Activated T-cell treated with anti-CD3 and anti-CD28 coated beads, Interleukin-2, amount 50 U/mL, for 72 hours (primary cell): ENCODE results near the gene PAPSS2. TPM values are rescaled to one million over a fixed set of nuclear protein-coding genes. Genes with fewer than 3 reads are reported as not detected.
"Not testable (repeated sequence)": the region's sequence is repeated elsewhere in the genome, so short reads cannot be mapped to it uniquely, and the experiment has no call there.

Source experiments
- ATAC-seq, 2 donors: fragments of 150-1000 bp; cut with Tn5 transposase; replicated peaks in 1 of 2; 2 replicates each; pipeline ENCODE4 v1.10.0; 2021; ENCODE audit warnings: moderate library complexity in 2 of 2, mild to moderate bottlenecking in 1 of 2
- DNase-seq, 2 donors: peaks; one replicate each; pipeline ENCODE4 v3.0.0; 2021 to 2022; ENCODE audit warnings: mixed read lengths in 1 of 2
- H3K27ac Mint-ChIP-seq: one replicate; pipeline ENCODE4 v1.8.0; 2022; ENCODE audit warnings: mild to moderate bottlenecking, moderate library complexity, mixed read lengths
- H3K27me3 Mint-ChIP-seq: one replicate; pipeline ENCODE4 v1.8.0; 2022; ENCODE audit warnings: low read depth, mixed read lengths
- H3K36me3 Mint-ChIP-seq, 2 donors: one replicate each; pipeline ENCODE4 v1.8.0; 2022; ENCODE audit warnings: mixed read lengths in 2 of 2, mild to moderate bottlenecking in 1 of 2; ENCODE audit not compliant: insufficient read depth in 2 of 2
- H3K4me1 Mint-ChIP-seq: one replicate; pipeline ENCODE4 v1.8.0; 2022; ENCODE audit warnings: low read depth, mixed read lengths
- H3K4me3 Mint-ChIP-seq, 2 donors: one replicate each; pipeline ENCODE4 v1.8.0; 2022; ENCODE audit warnings: mild to moderate bottlenecking in 2 of 2, mixed read lengths in 2 of 2, moderate library complexity in 2 of 2
- H3K9me3 Mint-ChIP-seq, 2 donors: one replicate each; pipeline ENCODE4 v1.8.0; 2022; ENCODE audit warnings: mixed read lengths in 2 of 2
- total RNA-seq, 2 donors: library from RNA; stranded (reverse); gene quantifications; one replicate each; pipeline ENCODE4 v1.2.3, GENCODE V29; 2022

Gene PAPSS2
- total RNA-seq: under 1 TPM; 0.53 to 0.69 TPM

DNA sequence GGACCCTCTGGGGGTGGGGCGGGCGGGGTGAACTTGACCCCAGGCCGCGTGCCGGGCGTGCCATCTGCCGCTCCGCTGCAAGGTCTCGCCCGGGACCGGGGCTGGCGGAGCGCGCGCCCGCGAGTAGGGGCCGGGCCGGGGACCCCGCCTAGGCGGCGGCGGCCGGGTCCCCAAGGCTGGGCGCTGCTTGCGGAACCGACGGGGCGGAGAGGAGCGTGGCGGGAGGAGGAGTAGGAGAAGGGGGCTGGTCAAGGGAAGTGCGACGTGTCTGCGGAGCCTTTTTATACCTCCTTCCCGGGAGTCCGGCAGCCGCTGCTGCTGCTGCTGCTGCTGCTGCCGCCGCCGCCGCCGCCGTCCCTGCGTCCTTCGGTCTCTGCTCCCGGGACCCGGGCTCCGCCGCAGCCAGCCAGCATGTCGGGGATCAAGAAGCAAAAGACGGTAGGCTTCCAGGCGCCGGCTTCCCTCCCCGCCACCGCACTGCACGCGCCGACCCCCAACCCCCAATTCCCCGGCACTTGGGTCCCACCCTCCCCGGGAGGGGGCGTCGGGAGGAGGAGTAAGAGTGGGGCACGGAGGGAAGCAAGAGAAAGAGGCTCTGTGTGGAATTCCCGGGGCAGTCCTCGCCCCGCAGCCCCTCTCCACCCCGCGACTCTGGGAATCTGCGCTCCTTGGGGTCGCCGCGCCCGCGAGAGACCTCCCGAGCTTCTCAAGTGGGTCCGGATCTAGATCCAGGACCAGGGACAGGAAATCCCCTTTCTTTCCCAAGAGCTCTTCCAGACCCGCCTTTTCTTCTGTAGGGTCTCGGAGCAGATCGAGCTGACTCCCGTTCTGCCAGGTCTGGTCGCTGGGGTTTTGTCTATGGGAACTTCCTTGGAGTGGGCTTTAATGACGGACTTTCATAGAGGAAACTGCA, at the start of gene PAPSS2:
Gene PAPSS2 (plus strand): TSS at position 308 of the 913 bp plus-strand sequence. CDS start 104 bp downstream, at position 412.
- ATAC-seq: peak; percentile 68 to 76
- peak within 1 kb of the TSS; percentile 86 to 87 for H3K4me3 Mint-ChIP-seq
- no peak within 1 kb of the TSS for H3K27ac Mint-ChIP-seq
- H3K9me3 Mint-ChIP-seq: no peaks in the 10 kb centered on the region
- H3K4me1 Mint-ChIP-seq: peaks cover 17% of the 10 kb centered on the region
- DNase-seq: peak; percentile 36 to 37
- H3K36me3 Mint-ChIP-seq: no peaks in the 10 kb centered on the region
- peaks cover 60% of the 10 kb centered on the region for H3K27me3 Mint-ChIP-seq

DNA sequence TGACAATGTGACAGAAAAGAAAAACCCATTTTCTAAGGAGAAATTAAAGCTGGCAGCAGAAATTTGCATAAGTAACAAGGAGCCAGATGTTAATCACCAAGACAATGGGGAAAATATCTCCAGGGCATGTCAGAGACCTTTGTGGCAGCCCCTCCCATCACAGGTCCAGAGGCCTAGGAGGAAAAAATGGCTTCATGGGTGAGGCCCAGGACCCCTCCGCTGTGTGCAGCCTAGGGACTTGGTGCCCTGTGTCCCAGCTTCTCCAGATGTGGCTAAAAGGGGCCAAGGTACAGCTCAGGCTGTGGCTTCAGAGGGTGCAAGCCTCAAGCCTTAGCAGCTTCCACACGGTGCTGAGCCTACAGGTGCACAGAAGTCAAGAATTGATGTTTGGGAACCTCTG, 48.3 kb upstream of the PAPSS2 start:
- H3K27ac Mint-ChIP-seq, ATAC-seq, DNase-seq, H3K27me3 Mint-ChIP-seq, H3K36me3 Mint-ChIP-seq, H3K9me3 Mint-ChIP-seq, H3K4me1 Mint-ChIP-seq, H3K4me3 Mint-ChIP-seq: not testable (repeated sequence)

DNA sequence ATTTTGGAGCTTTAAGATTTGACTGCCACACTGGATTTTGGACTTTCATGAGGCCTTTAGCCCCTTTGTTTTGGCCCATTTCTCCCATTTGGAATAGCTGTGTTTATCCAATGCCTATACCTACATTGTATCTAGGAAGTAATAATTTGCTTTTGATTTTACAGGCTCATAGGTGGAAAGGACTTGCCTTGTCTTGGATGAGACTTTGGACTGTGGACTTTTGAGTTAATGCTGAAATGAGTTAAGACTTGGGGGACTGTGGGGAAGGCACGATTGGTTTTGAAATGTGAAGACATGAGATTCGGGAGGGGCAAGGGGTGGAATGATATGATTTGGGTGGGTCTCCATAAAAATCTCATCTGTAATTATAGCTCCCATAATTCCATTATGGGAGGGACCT, 47.6 kb upstream of the PAPSS2 start:
- Mint-ChIP-seq H3K4me3 (no peak overlapping the region), H3K27me3 (peaks cover 4% of the 10 kb centered on the region), H3K9me3 (peaks cover 4 to 5% of the 10 kb centered on the region in 2 donors), H3K27ac (no peak overlapping the region), H3K4me1 (no peaks in the 10 kb centered on the region), H3K36me3 (peaks cover 1 to 2% of the 10 kb centered on the region in 2 donors)
- ATAC-seq (no peak), DNase-seq (no peak)

DNA sequence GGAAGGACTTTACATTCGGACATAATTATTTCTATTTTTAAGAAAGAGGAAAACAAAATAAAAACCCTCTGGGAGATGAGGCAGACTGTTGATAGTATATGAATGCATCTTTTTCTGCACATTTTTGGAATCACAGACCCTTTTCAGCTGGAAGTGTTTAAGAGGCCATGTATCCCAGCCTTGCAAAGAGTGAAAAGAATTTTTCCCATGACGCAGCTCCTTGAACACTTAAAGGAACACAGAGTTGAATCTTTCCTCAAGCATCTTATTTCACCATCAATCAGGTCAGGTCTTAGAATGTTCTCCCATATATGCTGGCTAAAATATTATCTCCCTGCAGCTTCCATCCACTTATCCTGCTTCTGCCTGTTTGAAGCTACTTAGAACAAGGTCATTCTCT, 45.9 kb upstream of the PAPSS2 start:
- DNase-seq (no peak), ATAC-seq (no peak)
- peaks cover 1 to 2% of the 10 kb centered on the region in 2 donors for H3K36me3 Mint-ChIP-seq
- no peak overlapping the region for H3K27ac Mint-ChIP-seq
- H3K4me1 Mint-ChIP-seq: no peaks in the 10 kb centered on the region
- peaks cover 4 to 5% of the 10 kb centered on the region in 2 donors for H3K9me3 Mint-ChIP-seq
- peaks cover 16% of the 10 kb centered on the region for H3K27me3 Mint-ChIP-seq
- no peak overlapping the region for H3K4me3 Mint-ChIP-seq

DNA sequence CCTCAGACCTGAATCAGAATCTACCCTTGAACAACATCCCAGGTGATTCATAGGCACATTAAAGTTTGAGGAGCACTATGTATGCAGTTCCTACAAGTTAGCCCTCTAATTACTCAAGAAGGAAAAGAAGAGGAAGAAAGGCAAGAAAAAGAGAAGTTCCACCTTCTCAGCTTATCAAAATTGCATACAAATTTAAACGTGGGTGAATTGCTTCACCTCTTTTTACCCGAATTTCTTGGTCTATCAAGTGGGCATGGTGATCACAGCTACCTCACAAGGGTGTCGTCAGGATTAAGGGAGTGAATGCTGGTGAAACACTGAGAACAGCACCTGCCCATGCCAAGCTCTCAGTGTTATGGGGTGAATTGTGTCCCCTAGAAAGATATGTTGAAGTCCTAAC, 43.8 kb upstream of the PAPSS2 start:
- Mint-ChIP-seq H3K4me1 (no peaks in the 10 kb centered on the region), H3K36me3 (peaks cover 1 to 2% of the 10 kb centered on the region in 2 donors), H3K27me3 (peaks cover 29% of the 10 kb centered on the region), H3K4me3 (no peak overlapping the region), H3K27ac (no peak overlapping the region), H3K9me3 (peaks cover 2 to 4% of the 10 kb centered on the region in 2 donors)
- ATAC-seq (no peak), DNase-seq (no peak)

DNA sequence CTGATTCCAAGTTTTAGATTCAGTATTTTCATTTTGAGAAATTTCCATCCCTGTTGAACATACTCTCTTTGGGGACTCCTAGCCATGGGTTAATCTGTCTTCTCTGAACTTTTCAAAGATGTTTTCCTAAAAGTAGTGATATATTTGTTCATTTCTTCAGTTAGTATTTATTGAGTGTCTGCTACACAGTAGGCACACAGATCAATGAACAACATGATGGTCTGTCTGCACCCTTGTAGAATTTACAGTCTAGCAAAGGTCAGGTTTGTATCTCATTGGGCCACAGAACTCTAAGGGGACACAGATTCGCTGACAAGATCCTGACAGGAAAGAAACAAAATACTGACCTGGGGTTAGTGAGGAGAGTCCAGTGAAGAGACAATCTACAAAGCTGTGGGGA, 42.2 kb upstream of the PAPSS2 start:
- no peak for DNase-seq
- H3K36me3 Mint-ChIP-seq: no peaks in the 10 kb centered on the region
- no peak overlapping the region for H3K4me3 Mint-ChIP-seq
- no peaks in the 10 kb centered on the region for H3K4me1 Mint-ChIP-seq
- peaks cover 33% of the 10 kb centered on the region for H3K27me3 Mint-ChIP-seq
- no peaks in the 10 kb centered on the region for H3K9me3 Mint-ChIP-seq
- H3K27ac Mint-ChIP-seq: no peak overlapping the region
- ATAC-seq: no peak

DNA sequence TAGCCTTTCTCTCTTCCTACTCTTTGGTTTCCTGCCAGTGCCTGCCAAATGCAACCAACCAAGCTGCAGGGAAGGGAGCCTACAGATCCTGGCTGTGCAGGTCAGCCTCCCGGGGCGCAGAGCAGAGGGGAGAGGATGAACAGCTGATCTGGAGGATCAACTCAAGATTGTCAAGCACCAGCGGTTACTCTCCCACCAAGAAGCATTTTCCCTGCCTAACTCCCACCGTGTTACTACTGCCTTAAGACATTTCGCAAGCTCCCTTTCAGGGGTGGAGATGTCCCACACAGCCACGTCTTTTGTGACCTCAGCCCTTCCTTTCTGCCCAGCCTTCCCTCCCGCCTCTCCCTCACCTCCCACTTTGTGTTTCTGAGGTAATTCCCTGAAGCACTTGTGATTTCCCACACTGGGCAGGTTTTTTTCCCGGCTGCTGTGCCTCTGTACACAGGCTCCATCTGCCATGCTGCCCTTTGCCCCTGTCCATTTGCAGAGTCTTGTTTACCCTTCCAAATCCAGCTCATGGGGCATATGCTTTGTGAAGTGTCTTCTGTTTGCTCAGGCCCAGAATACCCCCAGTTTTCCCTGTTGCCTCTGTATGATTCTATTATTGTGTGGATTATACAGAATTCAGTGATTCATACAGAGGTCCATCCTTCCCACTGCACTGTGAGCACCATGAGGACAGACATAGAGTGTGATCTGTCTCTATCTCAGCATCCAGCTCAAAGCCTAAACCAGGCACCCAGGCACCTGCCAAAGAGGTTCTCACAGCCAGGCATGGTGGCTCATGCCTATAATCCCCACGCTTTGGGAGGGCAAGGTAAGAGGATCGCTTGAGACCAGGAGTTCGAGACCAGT, 40.9 kb upstream of the PAPSS2 start:
- ATAC-seq (no peak), DNase-seq (no peak)
- Mint-ChIP-seq H3K27me3 (peaks cover 33% of the 10 kb centered on the region), H3K4me1 (no peaks in the 10 kb centered on the region), H3K36me3 (no peaks in the 10 kb centered on the region), H3K4me3 (no peak overlapping the region), H3K27ac (no peak overlapping the region), H3K9me3 (no peaks in the 10 kb centered on the region)

DNA sequence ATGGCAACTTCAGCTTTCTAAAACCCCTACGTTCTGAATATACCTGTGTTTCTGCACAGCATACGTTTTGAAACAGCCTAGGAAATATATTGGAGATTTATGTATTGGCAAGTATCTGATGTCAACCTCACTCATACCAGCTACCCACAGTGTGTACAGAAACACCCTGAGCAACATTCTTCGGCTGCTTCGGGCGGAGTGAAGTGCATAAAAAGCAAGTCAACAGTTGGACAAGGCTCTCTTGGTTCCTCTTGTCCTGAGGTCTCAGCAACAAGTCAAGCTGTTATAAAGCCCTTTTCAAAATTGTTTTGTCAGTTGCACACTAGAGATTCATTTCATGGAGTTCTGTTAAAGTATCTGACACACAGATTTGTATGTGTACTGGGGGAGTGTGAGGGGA, 40.0 kb upstream of the PAPSS2 start:
- Mint-ChIP-seq H3K4me1 (no peaks in the 10 kb centered on the region), H3K4me3 (no peak overlapping the region), H3K36me3 (no peaks in the 10 kb centered on the region), H3K9me3 (no peaks in the 10 kb centered on the region), H3K27ac (no peak overlapping the region), H3K27me3 (peaks cover 33% of the 10 kb centered on the region)
- DNase-seq (no peak), ATAC-seq (no peak)

DNA sequence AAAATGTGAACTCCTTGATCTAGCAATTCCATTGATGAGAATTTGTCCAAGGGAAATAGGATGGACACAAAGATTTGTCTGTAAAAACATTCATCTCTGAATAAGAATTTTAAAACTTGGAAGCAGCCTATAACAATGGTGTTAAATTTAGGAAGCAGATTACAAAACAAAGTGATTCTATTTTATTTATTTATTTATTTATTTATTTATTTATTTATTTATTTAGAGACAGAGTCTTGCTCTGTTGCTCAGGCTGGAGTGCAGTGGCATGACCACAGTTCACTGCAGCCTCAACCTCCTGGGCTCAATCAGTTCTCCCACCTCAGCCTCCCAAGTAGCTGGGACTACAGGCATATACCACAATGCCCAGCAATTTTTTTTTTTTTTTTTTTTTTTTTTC, 38.2 kb upstream of the PAPSS2 start:
- ATAC-seq, H3K9me3 Mint-ChIP-seq, H3K27ac Mint-ChIP-seq, H3K4me1 Mint-ChIP-seq, H3K4me3 Mint-ChIP-seq, DNase-seq, H3K36me3 Mint-ChIP-seq: not testable (repeated sequence)
- peaks cover 33% of the 10 kb centered on the region for H3K27me3 Mint-ChIP-seq

DNA sequence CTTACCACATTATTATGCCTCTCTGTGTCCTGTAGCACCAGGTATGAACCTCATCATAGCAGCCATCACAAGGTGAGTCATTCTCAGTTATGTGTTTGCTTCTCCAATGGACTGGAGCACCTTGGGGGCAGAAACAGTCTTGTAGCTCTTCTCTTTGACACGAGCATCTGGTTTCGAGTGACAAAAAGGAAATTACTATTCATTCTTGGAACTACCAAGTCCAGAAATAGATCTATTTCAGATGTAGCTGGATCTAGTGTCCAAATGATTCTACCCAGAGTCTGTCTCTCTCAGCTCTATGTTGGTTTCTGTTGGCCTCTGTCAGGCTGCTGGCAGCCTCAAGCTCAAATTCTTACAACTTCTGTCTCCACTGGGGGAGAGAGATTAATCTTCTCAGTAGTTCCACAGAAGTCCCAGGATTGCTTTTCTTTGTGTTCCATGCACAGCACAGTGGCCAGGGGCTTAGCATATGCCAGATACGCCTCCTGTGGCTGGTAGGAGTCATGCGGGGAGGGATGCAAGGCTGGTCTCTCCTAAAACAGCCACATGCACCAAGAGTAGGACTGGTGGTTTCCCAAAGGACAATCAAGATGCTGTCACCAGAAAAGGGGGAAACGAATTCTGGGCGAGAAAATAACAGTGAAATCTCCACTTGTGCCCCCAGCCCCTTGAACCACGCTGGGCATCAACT, 37.2 kb upstream of the PAPSS2 start:
- no peak overlapping the region for H3K4me3 Mint-ChIP-seq
- H3K36me3 Mint-ChIP-seq: no peaks in the 10 kb centered on the region
- H3K27me3 Mint-ChIP-seq: peaks cover 26% of the 10 kb centered on the region
- no peaks in the 10 kb centered on the region for H3K4me1 Mint-ChIP-seq
- no peak for ATAC-seq
- H3K27ac Mint-ChIP-seq: no peak overlapping the region
- DNase-seq: no peak
- no peaks in the 10 kb centered on the region for H3K9me3 Mint-ChIP-seq

DNA sequence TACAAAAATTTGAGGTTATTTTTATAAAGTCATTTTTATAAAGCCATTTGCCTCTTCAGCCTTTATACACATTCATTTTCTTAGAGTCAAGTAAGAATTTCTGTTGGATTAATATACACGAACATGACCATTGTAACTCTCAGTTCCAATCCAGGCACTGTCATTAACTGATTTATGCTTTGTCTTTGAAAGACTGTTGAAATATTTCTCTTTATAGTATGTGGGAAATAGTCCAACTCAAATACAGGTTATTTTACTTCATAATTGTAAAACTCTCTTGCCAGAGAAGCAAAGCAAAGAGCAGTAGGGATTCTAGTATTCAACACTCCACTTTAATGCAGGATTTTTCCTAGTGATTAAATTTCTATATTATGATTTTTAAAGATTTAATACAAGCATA, 36.5 kb upstream of the PAPSS2 start:
- H3K4me1 Mint-ChIP-seq: no peaks in the 10 kb centered on the region
- no peak for DNase-seq
- H3K9me3 Mint-ChIP-seq: no peaks in the 10 kb centered on the region
- no peaks in the 10 kb centered on the region for H3K36me3 Mint-ChIP-seq
- H3K27me3 Mint-ChIP-seq: peaks cover 22% of the 10 kb centered on the region
- no peak overlapping the region for H3K27ac Mint-ChIP-seq
- no peak for ATAC-seq
- no peak overlapping the region for H3K4me3 Mint-ChIP-seq

DNA sequence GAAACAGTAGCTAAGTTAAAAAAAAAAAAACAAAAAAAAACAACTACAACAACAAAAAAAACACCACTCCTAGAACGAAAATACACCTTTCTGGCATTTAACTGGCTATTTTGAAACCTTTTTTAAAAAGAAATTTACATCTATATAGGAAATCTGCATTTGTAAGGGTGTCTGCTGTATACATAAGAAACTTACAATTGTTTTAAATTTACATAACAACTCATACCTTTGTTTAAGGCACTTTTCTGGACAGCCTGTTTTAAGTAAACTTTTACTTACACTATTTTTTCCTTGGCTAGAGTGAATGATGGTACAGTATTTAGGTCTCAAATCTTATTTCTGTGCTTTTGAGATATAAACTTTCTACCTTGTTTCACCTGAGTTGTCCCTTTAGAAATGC, 34.0 kb upstream of the PAPSS2 start:
- ATAC-seq (no peak), DNase-seq (no peak)
- no peak overlapping the region for H3K27ac Mint-ChIP-seq
- H3K4me1 Mint-ChIP-seq: no peaks in the 10 kb centered on the region
- H3K36me3 Mint-ChIP-seq: no peaks in the 10 kb centered on the region
- H3K4me3 Mint-ChIP-seq: no peak overlapping the region
- no peaks in the 10 kb centered on the region for H3K9me3 Mint-ChIP-seq
- H3K27me3 Mint-ChIP-seq: peaks cover 6% of the 10 kb centered on the region

DNA sequence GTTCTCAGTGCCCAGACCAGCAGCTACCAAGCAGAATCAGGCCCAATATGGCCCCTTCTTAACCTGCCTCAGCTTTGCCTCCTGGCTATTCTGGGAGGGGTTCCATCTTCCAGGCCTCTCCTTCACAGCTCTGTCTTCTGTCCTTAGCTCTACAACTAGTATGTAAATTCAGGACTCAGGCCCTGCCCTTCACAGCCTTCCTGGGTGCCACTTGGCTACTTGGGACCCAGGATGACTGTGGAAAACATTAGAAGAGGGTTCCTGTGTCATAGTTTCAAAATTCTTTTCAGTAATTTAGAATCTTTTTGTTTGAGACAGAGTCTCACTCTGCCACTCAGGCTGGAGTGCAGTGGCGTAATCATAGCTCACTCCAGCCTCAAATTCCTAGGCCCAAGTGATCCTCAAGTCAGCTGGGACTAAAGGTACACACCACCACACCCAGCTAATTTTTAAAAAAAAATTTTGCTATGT, 33.2 kb upstream of the PAPSS2 start:
- DNase-seq (no peak), ATAC-seq (no peak)
- no peaks in the 10 kb centered on the region for H3K27me3 Mint-ChIP-seq
- H3K4me3 Mint-ChIP-seq: no peak overlapping the region
- no peak overlapping the region for H3K27ac Mint-ChIP-seq
- H3K36me3 Mint-ChIP-seq: no peaks in the 10 kb centered on the region
- no peaks in the 10 kb centered on the region for H3K9me3 Mint-ChIP-seq
- no peaks in the 10 kb centered on the region for H3K4me1 Mint-ChIP-seq
